Endothelial cell of umbilical vein (primary cell): ENCODE results near the gene CD163L1.

Experiments
- CTCF ChIP-seq, 2 donors: IDR thresholded peaks; 1 replicate in 1 of 2; 2 replicates in 1 of 2; pipeline ENCODE4 v1.5.1; 2011; ENCODE audit warnings: low read length in 2 of 2, mild to moderate bottlenecking in 2 of 2, moderate library complexity in 2 of 2, control low read depth in 1 of 2, inconsistent platforms in 1 of 2, low read depth in 1 of 2; ENCODE audit not compliant: insufficient read depth in 1 of 2; ENCODE audit errors: extremely low read depth in 1 of 2
- POLR2A ChIP-seq: IDR thresholded peaks from 2 replicates; pipeline ENCODE4 v1.6.1; 2012; ENCODE audit warnings: low read depth, mild to moderate bottlenecking, control low read depth, low read length
- POLR2AphosphoS5 ChIP-seq: IDR thresholded peaks from 2 replicates; pipeline ENCODE4 v1.6.1; 2012; ENCODE audit warnings: low read depth, mild to moderate bottlenecking, control low read depth, low read length, moderate library complexity; ENCODE audit not compliant: insufficient read depth

DNA sequence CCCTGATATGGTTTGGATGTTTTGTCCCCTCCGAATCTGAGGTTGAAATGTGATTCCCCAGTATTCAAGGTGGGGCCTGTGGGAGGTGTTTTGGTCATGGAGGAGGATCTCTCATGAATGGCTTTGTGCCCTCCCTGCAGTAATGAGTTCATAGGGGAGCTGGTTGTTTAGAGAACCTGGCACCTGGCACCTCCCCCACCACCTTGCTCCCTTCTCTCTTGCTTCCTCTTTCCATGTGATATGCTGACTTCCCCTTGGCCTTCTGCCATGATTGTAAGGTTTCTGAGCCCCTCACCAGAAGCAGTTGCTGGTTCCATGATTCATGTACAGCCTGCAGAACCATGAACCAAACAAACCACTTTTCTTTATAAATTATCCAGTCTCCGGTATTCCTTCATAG is 32.6 kb downstream of the CD163L1 start:
- TF ChIP-seq CTCF (IDR thresholded peaks at IDR 0.05; ENCODE audit: extremely low read depth in 1 of 2, insufficient read depth in 1 of 2, low read depth in 1 of 2, low read length in 2 of 2) (no peak), POLR2A (no peak), POLR2AphosphoS5 (no peak)
